HG03025 (cell line): ENCODE measurements around the gene CDKN1A.
"Not testable (repeated sequence)": the region's sequence is repeated elsewhere in the genome, so short reads cannot be mapped to it uniquely, and the experiment has no call there.

ENCODE experiments used
- ATAC-seq: cut with Tn5 transposase; IDR thresholded peaks from one replicate; pipeline ENCODE4 v1.9.1; 2021; ENCODE audit warnings: mild to moderate bottlenecking, moderate library complexity; ENCODE audit not compliant: unreplicated experiment, low FRiP score

CDKN1A gene

GRCh38 chr6:36717231-36717825 lies 38.8 kb downstream of the CDKN1A start:
- no peak for ATAC-seq

GRCh38 chr6:36717871-36718540 lies 39.5 kb downstream of the CDKN1A start:
- no peak for ATAC-seq

DNA sequence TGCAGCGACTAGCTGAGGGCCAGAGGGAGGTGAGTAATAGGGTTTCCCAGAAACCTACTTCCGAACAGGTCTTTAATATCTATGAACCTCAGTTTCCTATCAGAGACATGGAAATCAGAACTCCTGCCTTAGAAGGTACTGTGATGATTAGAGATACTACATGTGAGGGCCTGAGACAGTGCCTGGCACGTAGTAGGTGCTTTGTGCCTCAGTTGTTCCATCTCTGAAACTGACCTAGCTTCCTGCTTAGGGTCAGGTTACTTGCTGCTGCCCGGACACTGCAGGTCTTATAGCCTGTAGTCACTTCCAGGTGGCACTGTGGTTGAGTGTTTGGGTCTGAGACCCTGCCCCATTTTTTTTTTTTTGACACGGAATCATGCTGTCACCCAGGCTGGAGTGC lies 40.0 kb downstream of the CDKN1A start:
- ATAC-seq: no peak

DNA sequence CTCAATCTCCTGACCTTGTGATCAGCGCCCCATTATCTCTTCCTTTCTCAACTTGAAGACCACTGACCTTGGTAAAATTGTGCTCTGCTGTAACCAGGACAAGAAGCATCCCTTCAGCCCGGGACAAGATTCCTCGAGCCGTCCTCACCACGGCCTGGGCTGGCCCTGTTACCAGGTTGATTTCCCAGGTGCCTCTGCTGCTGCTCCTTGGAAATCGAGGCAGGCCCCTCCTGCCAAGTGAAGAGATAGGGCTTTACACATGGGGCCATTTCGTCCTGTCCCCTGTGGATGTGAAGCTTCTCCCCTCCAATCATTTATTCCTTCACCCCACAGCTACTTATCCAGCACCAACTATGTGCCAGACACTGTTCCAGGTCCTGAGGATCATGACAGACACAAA lies 40.6 kb downstream of the CDKN1A start:
- no peak for ATAC-seq

GRCh38 chr6:36720251-36721141 lies 42.0 kb downstream of the CDKN1A start:
- no peak for ATAC-seq

DNA sequence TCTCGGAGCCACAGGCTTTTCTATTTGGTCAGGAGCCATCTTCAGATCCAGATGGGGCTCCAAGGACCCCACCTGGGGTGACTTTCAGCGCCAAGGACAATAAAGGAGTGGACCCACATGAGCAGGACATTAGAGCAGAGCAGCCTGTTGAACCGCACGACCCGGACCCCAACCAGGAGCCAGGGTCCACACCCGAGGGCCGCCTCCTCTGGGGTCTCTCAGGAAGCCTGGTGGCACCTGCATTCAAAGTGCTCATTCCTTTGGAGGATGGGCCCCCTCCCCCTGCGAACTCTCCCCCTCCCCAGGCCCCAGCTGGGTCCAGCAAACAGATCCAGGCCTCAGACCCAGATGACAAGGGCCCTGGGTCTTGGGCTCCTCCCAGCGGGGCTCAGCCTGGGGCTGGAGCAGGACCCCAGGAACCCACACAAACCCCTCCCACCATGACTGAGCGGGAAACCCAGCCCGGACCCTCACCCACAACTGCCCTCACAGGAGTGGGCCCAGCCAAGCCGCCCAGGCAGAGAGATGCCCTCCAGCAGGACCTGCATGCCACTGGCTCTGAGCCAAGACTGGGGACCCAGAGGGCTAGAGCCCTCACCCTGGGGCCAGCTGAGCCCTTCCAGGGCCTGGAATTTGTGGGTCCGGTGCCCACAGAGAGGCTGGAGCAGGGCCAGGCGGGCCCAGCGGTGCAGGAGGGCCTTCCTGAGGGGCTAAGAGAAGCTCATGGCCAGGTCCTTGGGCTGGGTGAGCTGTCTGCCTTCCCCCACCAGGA lies 43.0 kb downstream of the CDKN1A start:
- no peak for ATAC-seq

DNA sequence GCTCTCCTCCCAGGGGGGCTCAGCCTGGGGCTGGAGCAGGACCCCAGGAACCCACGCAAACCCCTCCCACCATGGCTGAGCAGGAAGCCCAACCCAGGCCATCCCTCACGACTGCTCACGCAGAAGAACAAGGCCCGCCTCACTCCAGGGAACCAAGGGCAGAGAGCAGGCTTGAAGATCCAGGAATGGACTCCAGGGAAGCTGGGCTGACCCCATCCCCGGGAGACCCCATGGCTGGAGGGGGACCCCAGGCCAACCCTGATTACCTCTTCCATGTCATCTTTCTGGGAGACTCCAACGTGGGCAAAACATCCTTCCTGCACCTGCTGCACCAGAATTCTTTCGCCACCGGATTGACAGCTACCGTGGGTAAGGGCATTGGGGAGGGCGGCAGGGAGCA lies 43.9 kb downstream of the CDKN1A start:
- no peak for ATAC-seq

DNA sequence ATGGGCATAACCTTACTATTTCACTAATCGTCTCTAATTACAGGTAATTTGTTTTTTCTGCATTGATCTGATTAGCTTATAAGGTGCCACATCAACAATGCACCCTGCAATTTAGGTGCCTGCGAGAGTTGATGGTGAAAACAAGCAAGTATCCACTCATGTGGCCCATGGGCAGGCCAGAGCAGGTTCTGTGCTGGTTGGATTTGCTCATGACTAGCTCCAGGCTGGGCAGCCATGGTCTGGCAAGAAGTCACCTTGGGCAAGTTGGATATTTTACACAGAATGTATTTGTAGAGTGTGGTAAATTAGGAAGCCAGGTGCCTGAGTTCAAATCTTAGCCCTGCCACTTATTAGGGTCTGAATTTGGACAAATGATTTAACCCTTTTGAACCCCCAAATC lies 44.4 kb downstream of the CDKN1A start:
- ATAC-seq: no peak

GRCh38 chr6:36723992-36724391 lies 45.5 kb downstream of the CDKN1A start:
- not testable (repeated sequence) for ATAC-seq

DNA sequence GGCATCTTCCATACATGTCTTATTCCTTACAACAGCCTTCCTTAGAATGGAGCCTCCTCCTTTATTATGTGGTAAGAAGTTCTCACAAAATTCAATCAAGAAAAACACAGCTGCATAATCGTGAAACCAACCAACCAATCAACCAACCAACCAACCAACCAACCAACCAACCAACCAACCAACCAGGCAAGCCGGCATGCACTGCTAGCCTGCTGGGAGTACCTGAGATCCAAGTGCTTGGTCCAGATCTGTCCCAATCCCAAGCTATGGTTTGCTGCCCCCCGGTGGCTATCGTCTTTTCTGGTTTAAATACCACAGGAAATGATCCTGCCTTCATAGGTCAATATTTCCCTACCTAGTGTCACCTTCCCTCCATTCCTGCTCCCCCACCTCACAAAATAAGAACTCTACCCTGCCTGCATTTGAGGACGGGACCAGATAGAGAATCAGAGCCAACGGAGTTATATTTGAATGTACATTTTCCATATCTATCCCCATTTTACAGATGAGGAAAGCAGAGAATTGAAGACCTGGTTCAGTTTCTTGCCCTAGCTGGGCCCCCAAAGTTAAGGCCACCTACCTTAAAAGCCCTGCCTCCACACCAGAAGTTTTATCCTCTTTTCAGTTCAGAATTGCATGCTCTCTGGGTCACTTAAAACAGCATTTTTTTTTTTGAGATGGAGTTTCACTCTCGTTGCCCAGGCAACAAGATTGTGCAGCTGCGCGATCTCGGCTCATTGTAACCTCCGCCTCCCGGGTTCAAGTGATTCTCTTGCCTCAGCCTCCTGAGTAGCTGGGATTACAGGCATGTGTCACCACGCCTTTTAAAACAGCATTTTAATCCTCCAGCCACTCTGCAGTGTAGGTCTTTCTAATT lies 46.2 kb downstream of the CDKN1A start:
- no peak for ATAC-seq

DNA sequence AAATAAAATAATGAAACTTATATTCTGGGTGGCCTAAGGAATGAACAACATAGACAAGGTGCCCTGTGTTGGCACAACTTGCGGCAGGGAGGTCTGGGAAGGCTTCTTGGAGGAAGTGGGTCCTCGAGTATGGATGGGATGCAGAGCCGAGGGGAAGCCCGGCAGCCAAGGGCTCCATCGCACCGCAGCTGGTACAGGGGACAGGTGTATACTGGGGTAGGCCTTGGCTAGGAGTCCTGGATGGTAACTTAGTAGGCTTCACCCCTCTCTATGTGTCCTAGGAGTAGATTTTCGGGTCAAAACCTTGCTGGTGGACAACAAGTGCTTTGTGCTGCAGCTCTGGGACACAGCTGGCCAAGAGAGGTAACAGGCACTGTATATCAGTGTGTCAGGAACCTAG lies 47.1 kb downstream of the CDKN1A start:
- ATAC-seq: no peak

DNA sequence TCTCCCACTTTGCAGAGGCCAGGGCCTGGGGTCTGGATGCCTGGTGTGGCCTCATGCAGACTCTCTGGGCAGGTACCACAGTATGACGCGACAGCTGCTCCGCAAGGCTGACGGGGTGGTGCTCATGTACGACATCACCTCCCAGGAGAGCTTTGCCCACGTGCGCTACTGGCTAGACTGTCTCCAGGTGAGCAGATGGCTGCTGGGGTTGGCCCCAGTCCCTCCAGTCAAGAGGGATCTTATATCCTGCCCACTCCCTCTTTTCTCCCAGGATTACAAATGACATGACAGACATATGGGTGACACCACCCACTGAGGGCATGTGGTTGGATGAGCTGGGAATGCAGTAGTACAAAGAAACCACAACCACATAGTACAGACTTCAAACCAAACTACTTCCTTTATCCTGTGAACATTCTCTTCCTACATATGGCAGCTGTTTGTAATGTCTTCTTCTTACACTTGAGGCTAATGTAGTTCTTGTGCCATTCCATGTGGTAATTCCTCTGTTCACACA lies 49.0 kb downstream of the CDKN1A start:
- no peak for ATAC-seq

GRCh38 chr6:36728289-36729160 lies 50.0 kb downstream of the CDKN1A start:
- ATAC-seq: no peak

DNA sequence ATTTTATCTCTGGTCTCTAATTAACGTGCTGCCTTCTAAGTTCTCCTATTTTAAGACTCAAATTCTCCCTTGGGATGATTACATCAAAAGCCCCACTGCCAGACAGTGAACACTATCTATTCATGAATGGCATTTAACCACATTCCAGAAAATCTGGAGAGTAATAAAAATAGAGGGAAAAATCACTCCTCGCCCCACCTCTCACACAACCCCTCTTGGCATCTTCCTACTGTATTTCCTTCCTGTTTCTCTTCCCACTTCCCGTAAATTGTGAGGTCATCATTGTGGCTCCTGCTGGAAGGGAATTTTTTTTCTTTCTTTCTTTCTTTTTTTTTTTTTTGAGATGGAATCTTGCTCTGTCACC lies 50.6 kb downstream of the CDKN1A start:
- ATAC-seq: no peak

GRCh38 chr6:36730424-36731380 lies 52.2 kb downstream of the CDKN1A start:
- no peak for ATAC-seq

DNA sequence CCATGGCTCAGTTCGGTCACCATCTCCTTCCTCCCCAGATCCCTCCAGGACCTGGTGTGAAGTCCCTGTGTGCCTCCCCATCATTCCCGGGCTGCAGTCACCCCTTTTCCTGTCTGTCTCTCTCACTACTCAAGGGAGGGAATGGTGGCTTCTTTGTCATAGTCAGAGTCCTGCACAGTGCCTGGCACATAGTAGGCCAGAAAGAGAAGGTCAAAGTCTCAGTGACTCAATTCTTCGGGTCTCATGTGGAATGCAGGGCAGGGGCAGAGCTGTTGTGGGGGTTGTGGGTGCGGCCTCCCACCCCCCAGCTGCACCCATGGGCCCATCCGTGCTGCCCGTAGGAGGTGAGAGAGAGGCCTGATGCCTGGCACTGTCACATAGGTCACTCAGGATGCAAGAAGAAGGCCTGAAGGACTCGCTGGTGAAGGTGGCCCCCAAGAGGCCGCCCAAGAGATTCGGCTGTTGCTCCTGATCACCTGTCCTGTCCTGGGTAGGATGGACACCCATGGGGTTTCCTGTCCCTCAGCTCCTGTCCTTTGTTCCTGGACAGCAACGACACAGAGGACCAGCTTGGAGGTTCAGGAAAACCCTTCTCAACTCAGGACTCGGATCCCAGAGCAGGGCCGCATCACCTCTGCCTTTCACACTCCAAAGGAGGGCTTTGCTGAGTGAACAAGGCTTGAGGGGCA lies 53.3 kb downstream of the CDKN1A start:
- no peak for ATAC-seq

DNA sequence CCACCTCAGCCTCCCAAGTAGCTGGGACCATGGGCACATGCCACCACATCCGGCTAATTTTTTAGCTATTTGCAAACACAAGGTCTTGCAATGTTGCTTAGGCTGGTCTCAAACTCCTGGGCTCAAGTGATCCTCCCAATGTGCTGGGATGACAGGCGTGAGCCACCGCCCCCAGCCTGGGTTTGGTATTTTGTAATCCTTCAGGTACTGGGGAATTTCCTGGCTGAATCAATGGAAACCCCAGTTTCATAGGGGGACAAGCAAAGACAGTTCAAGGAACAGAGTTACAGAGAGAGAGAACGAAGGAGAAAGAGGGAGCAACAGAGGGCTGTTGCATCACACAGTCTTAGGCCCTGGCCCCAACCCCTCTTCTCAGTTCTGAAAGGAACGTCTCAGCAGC lies 54.8 kb downstream of the CDKN1A start:
- no peak for ATAC-seq
